GM15510 (cell line): Measurements from ENCODE around the gene LRRC34.

Experiments
- POLR2A ChIP-seq: IDR thresholded peaks from 3 replicates; pipeline ENCODE4 v1.6.1; 2011; ENCODE audit warnings: borderline replicate concordance; ENCODE audit not compliant: insufficient read length; ENCODE audit errors: extremely low read depth

The LRRC34 gene, protein sequence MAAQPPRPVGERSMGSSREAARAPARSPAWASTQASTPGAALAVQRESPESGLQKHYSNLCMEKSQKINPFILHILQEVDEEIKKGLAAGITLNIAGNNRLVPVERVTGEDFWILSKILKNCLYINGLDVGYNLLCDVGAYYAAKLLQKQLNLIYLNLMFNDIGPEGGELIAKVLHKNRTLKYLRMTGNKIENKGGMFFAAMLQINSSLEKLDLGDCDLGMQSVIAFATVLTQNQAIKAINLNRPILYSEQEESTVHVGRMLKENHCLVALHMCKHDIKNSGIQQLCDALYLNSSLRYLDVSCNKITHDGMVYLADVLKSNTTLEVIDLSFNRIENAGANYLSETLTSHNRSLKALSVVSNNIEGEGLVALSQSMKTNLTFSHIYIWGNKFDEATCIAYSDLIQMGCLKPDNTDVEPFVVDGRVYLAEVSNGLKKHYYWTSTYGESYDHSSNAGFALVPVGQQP

DNA sequence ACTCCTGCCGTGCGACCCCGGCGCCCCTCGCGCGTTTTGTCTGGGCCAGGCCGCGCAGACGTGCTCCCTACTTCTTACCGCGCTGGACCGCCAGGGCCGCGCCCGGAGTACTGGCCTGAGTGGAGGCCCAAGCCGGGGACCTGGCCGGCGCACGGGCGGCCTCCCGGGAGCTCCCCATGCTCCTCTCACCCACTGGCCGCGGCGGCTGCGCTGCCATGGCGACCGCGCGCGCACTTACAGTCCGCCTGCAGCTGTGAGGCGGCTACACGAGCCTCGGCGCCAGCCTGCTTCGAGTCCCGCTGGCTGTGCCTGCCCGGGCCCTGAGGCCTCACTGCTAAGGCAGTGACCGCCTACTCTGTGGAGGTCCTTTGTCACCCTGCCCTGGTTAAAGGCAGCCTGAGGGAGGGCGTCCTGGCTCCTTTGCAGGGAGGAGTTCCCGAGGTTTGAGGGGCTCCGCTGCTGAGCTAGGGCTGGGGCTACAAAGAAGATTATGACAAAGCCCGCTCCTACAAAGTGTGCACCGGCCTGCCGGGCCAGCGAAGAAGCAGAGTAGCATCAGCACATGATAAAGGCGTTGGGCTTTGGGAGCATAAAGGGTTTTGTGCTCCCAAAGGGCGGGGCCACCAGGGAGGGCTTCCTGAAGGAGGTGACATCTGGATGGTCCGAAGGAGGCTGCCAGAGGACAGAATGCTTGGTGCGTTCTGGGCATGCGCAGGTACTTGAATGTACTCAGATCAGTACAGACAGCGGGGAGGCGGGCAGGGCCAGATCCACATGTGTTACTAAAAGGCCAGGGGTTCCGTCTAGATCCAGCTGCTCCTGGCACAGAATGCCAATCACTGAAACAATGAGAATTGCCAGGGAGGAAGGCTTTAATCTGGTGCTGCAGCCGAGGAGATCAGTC is at the start of gene LRRC34, which contains the start of gene LRRIQ4:
Gene LRRC34 (minus strand): TSS at position 573 of the 904 bp plus-strand sequence. CDS start 356 bp downstream, at position 217.
Gene LRRIQ4 (plus strand): TSS at position 539 of the 904 bp plus-strand sequence. CDS start 9,052 bp downstream, outside the sequence.
- no peak for TF ChIP-seq POLR2A

DNA sequence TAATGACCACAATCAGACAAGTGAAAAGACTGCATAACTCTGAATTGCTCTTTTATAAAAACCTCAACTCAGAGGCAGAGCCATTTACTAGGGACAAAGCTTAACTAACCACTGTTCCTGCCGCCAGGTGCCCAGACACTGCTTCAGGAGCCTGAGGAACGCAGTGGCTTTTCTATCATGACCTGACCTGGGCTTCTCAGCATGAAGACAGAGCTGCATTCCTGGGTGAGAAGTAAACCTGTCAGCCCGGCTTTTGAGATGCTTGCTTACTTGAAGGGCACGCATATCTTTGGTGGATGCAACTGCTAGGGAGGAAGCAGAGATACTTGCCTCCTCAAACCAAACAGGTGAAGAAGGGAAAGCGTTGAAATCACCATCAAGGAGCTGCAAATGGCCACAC is 49.2 kb upstream of the LRRC34 start:
- TF ChIP-seq POLR2A: no peak

DNA sequence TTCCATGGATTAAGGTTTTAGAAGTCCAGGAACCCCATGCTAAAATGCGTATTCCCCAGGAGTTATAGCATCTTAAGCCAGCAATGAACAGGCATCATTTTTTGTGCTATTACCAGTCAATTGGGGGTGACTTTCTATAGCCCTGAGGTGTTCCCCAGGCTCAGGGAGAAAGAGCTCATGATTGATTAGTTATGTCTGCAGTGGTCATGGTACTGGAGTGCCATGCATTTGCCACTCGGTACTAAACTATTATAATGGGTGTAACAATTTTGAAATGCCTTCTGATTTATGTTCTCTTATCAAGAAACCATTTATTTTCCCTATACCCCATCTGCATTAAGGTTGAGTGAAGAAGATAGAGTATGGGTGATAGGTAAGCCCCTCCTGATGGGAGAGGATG is 45.1 kb upstream of the LRRC34 start:
- TF ChIP-seq POLR2A: no peak

DNA sequence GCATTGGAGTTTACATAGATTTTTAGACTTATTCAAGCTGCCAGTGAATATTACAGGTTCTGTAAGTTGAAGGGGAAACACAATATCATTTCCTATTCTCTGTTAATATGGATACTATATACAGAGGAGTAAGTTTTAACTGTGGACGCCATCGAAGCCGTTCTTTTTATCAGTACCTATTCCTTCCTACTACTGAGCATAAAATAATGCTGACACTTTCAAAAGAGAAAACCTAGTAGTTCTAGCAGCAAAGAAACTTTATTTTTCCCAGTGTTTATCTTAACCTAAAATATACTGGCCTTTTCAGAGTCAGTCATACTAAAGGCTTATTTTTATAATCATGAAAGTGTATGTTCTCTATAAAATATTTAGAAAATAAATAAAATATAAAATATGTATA is 42.8 kb upstream of the LRRC34 start:
- TF ChIP-seq POLR2A: no peak

DNA sequence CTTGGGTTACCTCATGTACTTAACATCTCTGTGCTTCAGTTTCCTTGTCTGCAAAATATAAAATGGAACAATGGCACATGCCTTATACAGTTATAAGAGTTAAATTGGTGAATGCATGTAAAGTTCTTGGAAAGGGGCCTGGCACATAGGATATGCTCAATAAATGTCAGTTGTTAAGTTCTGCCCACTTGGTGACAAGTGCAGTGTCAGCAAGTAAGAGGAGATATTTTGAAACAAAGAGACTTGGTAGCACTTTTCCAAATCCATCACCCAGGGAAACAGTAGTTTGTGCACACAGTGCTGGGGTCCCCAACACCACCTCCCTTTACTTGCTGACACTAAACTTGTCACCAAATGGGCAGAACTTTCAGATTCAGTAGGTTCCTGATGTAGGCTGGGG is 37.9 kb upstream of the LRRC34 start:
- TF ChIP-seq POLR2A: no peak

DNA sequence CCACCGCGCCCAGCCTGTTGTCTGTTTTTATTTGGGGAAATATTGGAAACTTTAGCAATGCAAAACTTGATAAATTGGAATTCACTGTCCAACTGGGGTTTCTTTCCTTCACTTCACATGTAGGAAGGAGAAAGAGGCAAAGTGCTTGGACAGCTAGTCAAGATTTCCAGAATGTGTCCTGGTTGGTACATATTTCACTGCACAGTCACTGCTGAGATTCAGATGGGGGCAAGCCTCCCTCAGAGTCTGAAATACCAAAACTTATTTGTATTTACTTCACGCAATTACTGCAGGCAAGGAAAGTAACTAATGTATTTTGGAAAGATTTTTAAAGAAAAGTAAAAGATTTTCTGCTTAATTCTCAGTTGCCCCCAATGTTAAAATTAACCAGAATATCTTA is 36.0 kb upstream of the LRRC34 start:
- no peak for TF ChIP-seq POLR2A

DNA sequence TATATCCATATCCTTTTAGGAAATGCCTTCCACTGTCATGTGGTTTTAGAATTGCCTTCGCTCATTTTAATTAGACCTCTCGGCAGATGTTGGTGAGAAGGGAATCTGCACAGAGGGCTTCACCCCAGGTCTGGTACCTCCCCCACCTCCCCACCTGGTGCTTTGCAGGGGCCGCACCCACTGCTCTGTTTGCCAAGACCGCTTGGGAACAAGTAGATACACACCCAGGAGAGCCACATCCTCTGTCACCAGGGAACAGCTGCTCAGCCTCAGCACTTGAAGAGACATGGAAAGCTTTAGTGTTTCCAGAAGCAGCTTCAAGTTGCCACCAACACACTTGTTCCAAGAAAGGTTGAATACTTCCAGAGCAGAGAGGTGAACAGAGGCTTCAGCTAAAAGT is 35.2 kb upstream of the LRRC34 start:
- TF ChIP-seq POLR2A: no peak

DNA sequence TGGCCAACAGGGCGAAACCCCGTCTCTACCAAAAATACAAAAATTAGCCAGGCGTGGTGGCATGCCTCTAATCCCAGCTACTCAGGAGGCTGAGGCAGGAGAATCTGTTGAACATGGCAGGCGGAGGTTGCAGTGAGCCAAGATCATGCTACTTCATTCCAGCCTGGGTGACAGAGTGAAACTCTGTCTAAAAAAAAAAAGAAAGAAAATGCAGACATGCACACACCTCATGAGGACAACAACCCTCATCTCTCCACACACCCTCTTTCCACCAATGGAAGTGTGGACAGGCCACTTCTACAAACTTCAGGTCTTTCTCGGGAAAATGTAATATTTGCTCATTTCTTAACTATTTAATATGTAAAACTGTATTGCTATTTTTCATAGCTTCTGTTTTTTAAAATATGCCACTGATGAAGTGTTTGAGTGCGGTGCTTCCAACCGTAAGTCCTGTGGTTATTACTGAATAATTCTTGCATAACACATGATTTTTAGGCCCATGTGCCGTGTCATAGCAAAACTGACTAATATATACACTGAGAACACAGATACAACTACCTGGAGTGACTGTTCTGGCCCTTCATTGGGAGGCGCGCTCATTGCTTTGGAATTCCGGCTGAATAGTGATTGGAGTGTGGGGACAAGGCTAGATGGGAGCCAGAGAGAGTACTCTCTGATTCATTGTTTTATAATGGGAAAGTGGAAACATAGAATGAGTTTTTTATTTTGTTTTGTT is 33.9 kb upstream of the LRRC34 start:
- TF ChIP-seq POLR2A: no peak

DNA sequence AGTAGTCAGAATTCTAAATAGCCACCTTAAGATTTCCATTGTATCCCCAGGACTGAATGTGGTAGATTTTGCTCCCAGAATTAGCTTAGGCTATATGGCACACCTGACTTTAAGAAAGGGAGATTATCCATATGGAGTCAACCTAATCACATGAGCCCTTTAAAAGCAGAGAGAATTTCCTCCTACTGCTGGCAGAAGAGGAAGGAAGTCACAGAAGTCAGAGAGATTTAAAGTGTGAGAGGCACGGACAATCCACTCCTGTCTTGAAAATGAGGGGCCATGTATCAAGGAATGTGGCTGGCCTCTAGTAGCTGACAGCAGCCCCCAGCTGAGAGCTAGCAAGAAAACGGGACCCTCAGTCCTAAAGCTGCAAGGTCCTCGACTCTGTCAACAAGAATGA is 30.3 kb upstream of the LRRC34 start:
- no peak for TF ChIP-seq POLR2A

DNA sequence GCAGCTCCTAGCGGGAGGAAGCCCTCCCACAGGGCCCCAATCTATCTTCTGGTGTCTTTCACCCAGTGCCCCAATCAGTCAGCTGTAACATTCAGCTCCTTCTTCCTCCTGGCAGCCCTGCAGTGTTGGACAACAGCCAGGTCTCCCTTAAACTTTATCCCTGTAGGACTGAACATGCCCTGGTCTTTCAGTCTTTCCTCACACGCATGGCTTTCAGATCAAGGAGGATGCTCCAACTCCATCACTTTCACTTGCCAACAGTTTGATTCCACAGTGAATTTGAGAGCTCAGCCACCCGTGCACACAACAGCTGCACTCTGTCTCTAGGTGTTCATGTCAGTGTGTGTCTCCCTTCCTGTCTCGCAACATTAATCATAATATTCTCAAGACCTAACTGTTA is 28.5 kb upstream of the LRRC34 start:
- TF ChIP-seq POLR2A: no peak

DNA sequence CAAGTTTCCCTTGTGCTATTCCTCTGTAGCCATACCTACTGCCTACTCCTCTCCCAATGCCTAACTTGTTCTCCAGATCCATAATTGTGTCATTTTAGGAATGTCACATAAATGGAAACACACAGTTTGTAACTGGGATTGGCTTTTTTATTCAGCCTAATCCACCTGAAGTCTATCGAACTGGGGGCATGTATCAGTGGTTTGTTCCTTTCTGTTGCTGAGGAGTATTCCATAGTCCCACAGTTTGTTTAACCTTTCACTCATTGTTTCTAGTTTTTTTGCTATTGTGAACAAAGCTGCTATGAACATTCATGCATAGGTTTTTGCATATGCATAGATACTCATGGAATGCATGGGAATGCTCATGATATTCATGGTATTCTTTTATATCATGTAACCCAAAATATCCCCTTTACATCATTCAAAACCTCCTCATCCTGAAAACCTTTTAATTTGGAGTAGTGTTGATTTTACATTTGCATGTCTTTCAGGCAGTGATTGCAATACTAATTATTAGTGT is 25.9 kb upstream of the LRRC34 start:
- no peak for TF ChIP-seq POLR2A

DNA sequence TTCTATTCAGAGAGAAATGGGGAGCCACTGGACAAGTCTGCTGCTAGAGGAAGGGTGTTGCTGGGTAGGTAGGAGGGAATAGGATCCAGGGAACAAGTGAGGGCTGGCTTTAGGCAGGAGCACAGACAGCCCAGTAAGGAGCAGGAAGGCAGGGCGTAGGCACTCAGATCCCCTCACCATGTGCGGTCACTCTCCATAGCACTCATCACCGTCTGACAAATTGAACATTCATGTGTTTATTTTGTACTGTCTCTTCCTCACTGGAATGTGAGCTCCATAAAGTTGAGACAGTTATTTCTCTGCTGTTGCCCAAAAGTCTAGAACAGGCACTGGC is 24.2 kb upstream of the LRRC34 start:
- TF ChIP-seq POLR2A: no peak

DNA sequence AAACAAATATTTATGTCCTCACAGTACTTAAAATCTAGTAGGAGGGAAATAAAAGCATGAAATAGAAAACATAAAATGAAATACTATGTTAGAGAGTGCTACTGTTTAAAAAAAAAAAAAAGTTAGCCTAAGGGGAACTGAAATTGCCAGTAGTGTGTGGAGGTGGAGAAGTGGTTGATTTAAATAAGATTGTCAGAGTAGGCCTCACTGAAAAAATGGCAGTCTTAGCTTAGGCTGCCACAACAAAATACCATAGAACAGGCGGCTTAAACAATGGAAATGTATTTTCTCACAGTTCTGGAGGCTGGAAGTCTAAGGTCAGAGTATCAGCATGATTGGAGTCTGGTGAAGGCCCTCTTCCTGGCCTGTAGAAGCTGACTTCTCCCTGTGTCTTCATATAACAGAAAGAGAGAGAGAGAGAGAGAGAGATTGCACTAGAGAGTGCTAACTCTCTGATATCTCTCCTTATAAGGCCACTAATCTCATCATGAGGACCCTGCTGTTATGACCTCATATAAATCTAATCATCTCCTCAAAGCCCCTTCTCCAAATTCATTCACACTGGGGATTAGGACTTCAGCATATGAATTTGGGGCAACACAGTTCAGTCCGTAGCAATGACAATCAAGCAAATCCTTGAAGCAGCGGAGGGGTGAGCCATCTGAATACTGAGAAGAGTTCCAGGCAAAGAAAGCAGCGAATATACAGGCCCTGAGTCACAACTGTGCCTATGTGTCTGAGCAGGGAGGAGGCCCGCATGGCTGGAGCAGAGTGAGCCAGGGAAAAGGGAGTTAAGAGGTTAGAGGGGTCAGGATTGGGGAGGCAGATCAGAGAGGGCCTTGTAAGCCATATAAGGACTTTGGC is 23.6 kb upstream of the LRRC34 start:
- TF ChIP-seq POLR2A: no peak

DNA sequence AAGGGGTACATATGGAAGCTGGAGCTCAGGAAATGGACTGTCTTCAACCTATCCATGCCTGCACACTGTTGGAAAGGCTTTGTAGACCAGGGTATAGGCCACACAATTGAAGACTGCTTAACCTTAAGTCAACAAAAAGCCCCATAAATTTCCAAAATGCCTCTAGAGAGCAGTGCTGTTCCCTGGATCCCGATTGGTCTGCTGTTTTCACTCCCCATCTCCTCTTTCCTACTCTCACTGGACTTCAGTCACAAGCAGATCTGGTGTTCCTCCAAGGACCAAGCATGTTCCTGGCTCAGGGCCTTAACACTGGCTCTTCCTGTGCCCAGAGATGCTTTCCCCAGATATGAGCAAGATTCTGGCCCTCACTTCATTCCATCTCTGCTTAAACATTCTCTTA is 22.8 kb upstream of the LRRC34 start:
- no peak for TF ChIP-seq POLR2A
